ENCODE results near the gene CTDP1. TPM values are rescaled to one million over a fixed set of nuclear protein-coding genes. Genes with fewer than 3 reads are reported as not detected.
"Not testable (repeated sequence)": the region's sequence is repeated elsewhere in the genome, so short reads cannot be mapped to it uniquely, and the experiment has no call there.

The CTDP1 gene
- polyA plus RNA-seq, 1 donor: 10.7 TPM

DNA sequence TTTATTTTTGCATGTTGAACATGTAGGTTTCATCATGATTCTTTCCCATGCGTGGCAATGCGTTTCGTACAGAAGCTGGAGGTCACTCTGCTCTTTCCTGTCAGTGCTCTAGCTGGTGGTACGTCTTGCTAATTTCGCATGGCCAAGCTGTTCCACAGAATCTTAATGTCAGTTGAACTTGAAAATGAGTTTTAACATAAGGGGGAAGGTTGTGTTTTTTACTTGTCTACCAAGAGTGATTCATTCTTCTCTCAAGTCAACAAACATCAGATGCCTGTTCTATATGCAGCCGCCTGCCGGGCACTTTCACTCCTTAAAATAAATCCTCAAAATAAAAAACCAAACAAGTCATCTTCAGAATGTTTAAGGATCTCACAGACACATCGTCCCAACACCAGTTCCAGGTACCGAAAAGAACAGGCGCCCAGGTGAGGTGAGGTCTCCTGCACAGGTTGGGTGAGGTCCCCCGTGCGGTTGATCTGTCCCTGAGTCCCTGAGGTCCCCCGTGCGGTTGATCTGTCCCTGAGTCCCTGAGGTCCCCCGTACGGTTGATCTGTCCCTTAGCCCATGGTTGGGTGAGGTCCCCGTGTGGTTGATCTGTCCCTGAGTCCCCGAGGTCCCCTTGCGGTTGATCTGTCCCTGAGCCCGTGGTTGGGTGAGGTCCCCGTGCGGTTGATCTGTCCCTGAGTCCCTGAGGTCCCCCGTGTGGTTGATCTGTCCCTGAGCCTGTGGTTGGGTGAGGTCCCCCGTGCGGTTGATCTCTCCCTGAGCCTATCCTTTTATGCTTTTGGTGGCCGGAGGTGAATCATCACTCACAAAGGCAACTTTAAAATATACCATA lies 61.1 kb downstream of the CTDP1 start:
- DNase-seq: no peak

DNA sequence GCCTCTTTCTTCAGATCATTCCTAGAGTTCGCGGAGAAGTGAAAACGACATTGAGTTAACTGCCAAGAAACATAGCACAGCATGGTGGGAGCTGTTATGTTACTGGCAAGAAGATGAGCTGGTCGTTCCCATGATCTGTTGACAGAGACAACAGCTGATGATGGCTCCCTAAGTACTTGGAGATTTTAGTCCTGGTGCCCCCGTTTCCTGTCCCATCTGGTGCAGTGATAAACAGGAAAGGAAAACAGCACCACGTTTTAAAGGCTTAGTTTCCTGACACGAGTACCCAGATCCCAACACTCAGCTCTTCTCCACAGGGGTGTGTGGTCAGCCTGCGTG lies 61.7 kb downstream of the CTDP1 start:
- DNase-seq: no peak

DNA sequence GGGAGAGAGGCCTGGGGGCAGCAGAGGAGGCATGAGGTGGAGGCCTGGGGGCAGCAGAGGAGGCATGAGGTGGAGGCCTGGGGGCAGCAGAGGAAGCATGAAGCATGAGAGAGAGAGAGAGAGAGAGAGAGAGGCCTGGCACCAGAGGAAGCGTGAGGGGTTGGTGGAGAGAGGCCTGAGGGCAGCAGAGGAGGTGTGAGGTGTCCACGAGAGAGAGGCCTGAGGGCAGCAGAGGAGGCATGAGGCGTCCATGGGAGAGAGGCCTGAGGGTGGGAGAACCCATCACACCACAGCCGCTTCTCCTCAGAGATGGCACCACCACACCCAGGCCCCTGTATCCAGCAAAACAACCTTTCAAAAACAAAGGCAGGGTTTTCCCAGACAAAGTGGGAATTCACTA lies 62.5 kb downstream of the CTDP1 start:
- DNase-seq: no peak

DNA sequence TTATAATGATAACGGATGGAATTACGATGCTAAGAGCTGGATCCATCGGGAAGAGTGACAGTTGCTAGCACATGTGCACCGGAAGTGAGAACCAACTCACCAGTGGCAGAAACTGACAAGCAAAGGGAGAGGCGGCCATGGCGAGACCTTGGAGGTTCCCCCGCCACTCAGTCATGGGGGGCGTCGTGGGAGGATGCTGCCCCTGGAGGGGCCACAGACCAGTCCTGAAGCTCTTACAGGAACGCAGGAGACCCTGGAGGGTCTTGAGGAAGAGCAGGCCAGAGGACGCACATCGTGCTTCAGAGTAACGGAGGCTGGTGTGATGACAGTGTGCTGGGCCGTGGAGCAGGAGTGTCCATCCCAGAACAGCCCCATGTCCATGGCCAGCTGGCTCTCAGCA lies 65.0 kb downstream of the CTDP1 start:
- no peak for DNase-seq

DNA sequence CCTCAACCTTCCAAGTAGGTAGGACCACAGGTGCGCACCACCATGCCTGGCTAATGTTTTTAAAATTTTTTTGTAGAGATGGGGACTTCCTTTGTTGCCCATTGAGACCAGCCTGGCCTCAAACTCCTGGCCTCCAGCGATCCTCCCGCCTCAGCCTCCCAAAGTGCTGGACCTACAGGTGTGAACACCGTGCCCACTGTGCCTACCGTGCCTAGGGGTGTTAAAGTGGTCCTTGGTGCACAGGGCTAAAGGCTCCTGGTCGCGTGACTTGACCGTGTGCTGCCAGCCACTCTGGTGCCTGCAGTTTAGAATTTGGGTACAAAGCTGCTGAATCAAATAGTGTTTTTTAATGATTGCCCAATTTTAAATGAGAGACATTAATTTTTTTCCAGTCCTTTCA lies 67.1 kb downstream of the CTDP1 start:
- no peak for DNase-seq

DNA sequence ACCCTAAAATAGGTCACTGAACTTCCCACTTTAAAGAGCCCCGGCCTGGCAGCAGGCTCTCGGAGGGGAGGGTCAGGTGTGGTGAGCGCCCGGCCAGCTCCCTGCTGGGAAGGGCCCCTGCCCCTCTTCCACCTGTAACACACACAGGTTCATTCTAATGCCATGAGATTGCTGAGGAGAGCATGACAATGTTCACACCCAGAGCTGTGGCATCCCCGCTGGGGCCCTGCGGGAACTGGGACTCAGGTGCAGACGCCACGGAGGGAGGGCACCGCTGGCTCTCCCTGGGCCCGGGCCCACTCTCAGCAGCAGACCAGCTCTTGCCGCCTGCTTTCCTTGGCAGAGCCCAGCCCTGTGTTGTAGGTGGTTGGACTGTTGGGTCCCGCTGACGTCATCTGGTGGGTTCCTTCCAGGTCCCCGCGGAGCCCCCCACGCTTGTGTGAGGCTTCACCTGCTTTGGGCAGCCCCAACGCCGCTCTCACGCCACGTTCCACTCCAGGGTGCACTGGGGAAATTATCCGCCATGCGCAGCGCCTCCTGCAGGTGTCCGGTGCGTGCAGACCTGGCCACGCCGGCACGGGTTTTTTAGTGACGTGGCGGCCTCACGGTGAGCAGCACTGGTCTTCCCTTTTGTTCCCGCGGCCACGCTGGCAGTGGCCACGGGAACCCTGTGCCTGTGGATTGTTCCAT lies 67.7 kb downstream of the CTDP1 start:
- no peak for DNase-seq

DNA sequence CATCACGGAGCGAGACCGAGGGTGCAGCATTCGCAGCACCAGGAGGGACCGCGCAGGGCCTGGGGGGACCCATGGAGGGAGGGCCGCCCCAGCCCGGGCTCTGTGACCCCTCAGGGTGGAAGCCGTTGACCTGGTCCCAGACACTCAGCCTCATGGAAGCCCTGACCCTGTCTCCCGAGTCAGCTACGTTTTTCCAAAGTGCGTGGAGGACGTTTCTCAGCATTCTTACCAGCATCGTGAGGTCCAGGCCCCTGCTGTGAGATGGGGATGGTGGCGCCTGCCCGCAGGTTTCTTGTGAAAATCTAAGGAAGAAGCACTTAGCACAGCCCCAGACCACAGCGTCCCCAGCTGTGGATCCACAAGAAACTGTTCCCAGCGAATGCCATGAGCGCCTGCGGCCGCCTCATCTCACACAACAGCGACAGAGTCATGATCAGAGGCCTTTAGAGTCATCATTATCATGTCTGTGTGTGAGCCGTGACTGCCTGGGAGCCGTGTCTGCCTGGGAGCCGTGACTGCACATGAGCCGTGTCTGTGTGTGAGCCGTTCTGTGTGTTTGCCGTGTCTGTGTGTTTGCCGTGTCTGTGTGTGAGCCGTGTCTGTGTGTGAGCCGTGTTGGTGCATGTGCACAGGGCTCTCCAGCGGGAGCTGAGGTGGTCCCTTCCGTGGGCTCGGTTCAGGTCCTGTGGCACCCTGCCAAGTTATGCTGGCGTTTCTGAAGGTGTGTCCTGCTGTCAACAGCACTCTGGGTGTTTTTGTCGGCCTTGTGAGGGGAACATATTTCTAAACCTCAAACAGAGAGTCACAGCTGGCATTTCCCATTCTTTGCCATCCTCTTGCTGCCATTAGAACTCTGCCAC lies 68.9 kb downstream of the CTDP1 start:
- no peak for DNase-seq

DNA sequence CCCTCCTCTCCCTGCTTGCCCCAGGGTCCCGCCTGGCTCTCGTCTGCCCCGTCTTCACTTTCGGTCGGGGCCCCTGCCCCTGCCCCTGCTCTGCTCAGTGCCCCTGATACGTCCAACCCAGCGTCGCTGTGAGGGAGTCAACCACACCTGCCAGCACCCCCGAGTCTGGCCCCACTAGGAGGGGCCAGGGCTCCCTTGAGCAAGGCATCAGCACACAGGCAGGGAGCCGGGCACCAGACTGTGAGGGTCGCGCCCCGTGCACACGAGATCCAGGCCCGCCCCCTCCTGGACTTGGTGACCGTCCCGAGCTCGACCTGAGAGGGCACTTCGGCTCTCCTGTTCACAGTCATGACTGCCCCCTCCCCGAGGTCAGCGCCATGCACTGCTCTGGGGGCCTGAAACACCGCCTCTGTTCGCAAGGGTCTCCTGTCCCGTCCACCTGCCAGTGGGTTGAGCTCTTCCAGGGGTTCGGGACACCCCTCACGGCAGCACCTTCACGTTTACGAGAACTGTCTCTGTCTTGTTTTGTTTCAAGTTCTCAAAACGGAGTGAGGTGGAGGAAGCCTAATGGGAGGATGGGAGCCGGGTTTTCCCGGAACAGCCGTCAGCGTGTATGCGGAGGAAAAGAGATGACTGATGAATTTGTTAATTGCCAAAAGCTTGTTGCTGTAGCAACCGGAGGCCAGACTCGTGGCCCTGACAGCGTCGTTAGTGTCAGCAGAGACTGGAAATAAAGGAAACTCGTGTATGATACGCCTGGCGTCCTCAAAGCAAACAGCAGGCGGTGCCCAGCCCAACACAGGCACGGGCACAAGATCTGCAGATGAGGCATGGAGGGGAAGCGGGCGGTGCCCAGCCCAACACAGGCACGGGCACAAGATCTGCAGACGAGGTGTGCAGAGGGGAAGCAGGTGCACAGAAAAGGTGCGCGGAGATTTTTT lies 69.9 kb downstream of the CTDP1 start:
- peak; percentile 29 for DNase-seq

DNA sequence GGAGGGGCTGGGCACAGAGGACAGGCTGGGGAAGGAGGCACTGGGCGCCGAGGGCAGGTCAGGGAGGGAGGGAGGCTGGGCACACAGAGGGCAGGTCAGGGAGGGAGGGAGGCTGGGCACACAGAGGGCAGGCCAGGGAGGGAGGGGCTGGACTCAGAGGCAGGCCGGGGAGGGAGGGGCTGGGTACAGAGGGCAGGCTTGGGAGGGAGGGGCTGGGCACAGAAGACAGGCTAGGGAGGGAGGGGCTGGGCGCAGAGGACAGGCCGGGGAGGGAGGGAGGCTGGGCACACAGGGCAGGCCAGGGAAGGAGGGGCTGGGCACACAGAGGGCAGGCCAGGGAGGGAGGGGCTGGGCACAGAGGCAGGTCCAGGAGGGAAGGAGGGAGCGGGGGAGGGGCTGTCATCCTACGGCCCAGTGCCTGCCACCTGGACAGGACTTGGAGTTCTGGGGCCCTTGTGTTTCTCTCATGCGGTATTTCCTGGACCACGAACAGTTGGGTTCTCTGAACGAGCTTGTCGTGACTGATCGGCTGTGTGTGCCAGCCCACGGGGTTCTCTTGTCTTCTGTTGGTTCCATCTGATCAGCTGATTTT lies 71.5 kb downstream of the CTDP1 start:
- no peak for DNase-seq

DNA sequence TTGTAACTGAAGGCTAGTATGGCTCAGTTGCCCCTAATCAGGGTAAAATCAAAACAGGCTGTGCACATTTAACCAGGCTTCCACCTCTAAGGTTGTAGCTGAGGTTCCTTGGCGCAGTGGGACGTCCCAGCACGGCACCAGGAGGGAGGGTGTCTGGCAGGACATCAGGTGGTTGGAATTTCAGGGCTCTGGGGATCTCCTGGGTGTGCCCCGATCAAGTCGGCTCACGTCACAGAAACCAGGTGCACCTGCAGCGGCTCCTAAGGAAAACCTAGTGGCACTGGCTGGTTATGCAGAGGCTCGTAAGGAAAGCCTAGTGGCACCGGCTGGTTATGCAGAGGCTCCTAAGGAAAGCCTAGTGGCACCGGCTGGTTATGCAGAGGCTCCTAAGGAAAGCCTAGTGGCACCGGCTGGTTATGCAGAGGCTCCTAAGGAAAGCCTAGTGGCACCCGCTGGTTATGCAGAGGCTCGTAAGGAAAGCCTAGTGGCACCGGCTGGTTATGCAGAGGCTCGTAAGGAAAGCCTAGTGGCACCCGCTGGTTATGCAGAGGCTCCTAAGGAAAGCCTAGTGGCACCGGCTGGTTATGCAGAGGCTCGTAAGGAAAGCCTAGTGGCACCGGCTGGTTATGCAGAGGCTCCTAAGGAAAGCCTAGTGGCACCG lies 72.4 kb downstream of the CTDP1 start:
- DNase-seq: not testable (repeated sequence)

DNA sequence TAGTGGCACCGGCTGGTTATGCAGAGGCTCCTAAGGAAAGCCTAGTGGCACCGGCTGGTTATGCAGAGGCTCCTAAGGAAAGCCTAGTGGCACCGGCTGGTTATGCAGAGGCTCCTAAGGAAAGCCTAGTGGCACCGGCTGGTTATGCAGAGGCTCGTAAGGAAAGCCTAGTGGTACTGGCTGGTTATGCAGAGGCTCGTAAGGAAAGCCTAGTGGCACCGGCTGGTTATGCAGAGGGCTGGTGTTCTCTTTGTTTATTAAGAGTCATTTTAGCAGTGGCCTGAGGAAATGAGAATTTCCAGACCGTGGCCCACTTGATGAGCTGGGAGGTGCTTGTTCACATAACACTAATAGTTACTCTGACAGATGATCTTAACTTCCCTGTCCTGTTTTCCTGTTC lies 73.3 kb downstream of the CTDP1 start:
- not testable (repeated sequence) for DNase-seq

DNA sequence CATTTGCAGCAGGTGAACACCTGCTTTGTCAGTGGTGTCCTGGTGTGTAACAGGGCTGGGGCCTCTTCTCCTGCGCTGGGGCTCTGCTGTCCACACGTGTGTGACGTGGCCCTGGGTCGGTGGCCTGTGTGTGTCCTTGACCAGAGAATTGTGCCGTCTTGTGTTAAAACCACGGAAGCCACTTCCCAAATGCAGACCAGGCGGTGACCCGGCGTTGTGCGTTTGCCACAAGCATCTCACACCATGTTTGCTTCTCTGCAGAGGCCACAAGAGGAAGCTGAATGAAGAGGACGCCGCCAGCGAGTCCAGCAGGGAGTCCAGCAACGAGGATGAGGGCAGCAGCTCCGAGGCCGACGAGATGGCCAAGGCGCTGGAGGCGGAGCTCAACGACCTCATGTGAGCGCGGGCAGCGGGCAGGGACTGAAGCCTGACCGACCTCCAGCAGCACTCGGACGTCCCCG lies 73.8 kb downstream of the CTDP1 start:
- no peak for DNase-seq

DNA sequence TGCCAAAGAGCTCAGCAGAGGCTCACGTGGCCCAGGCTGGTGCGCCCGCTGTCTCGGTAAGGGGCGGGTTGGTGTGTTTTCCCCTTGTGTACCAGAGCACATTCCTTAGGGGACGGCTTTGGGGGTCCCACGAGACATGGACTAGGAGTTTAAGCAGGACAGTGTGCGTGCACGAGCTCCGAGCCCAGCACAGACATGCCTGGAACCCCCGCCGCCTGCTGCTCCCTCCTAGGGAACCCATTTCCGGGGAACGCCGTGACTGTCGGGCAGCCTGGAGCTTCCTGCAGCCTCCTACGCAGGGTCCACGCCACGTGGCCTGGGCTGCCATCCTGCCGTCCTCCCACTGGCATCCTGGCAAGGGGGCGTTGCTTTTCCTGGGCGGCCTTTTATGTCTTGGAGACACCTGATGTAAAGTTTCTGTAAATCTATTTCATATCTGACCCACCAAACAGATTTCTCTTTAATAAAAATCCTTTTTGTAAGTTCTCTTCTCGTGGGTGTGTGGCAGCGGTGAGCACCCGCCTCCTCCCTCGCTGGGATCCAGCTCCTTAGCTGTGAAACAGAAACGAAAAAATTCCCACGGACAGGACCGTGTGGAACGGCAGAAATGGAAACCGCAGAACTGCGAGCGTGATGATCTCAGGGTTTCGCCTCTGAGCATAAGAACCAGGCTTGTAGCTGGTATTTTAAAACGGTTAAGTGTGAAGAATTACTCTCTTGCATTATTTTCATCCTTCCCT lies 74.6 kb downstream of the CTDP1 start:
- no peak for DNase-seq

DNA sequence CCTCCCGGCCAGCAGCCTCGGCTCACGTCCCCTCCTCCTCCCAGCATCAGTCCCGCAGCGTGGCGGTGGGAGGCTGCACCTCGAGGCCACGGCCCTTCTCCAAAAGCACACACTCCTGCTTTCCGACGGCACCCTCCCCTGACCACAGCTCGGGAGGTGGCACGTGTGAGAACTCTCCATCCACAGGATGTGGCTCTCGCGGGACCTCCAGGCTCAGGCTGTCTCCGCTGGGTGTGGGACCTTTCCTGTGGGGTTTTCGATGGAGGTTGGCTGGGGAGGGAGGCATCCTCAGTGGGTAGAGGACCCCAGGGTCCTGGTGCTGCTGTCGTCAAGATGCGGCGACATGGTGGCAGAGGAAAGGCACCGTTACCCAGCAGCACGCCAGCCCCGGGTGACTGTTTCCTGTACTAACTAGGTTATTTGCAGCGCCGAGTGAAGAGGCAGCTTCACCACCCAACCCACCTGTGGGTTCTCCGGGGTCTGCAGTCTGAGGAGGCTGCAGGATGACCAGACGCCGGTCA lies 75.3 kb downstream of the CTDP1 start:
- no peak for DNase-seq

DNA sequence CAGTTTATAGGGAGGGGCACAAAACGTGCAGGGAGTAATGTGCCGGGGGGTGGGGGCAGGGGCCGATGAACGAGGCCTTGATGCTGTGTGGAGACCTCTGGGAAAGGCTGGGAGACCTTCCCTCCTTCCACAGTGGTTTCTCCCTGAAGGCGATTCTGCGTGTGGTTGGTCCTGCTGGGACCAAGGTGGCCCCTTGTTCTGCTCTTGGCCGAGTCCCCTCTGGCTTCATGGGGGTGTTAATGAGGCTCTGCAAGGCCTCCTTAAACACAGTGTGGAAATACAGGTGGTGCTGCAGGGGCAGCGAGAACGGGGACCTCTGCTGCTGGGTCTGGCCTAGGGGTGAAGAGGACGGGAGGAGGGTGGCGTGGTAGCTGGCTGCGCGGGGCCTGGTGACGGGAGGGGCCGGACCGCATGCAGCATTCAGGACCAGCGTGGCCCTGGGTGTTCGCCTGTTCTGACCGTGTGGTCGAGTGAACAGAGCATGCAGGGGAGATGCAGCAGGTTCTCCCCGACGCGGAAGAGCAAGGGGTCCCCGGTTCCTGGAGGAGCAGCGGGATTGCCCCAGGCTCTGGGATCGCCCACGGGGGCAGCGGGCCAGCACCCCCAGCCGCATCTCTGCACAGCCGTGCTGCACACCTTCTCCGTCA lies 76.0 kb downstream of the CTDP1 start:
- DNase-seq: no peak

DNA sequence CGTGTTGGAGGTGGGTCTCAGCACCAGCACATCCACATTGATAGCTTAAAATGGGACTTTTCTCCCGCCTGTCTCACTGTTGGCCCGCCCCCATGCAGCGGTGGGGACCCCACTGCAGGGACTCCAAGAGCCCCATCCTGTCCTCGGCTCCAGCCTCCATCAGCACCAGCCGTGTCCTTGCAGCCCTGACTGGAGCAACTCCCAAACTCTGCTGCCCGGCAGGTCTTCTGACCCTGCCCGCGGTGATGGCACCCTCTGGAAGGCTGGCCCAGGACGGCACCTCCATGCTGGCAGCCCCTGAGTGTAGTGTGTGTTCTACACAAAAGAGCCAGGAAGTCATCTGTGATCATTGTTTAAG lies 76.5 kb downstream of the CTDP1 start:
- DNase-seq: no peak

DNA sequence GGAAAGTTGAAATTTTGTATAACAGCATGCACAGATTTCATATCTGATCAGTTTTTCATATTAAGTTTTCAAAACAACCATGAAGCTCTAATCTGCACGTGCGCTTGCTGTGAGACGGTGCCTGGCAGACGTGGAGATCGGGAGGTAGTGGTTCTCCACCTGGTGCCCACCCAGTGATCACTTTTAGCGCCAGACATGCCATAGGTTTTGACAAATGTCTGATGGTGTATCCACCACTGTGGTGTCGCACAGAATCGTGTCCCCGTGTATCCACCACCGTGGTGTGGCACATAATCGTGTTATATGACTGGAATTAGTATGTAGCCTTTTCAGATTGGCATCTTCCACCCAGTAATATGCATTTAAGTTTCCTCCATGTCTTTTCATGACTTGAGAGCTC lies 77.2 kb downstream of the CTDP1 start:
- DNase-seq: no peak

DNA sequence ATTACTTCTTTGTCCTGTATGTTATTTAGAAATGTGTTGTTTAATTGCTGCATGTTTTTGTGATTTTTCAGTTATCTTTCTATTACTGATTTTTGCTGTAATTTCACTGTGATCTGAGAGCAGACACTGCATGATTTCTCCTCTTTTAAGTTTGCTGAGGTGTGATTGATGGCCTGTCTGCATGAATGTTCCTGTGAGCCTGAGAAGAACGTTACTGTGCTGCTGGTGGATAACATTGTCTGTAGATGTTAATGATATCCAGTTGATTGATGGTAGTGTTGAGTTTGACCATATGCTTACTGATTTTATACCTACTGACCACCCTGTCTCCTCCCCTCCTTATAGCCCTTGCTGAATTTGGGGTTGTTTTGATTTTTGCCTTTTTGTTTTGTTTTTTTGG lies 80.7 kb downstream of the CTDP1 start:
- no peak for DNase-seq

DNA sequence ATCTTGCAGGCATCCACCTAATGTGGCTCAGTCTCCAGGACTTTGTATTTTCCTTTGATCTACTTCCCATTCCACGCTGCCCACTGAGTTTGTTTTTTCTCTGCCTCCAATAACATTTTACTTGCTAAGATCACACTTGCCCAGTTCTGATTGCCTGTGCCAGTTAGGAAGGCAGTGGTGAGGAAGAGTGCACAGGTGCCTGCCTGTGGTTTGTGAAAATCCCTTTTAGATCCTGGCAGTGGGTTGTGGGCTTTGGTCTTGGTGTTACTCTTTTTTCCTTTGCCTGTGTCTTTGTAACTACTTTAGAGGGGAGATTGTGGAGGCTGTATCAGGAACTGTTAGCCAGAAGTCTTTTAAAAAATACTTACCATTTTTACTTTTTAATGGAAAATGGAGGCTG lies 81.3 kb downstream of the CTDP1 start:
- no peak for DNase-seq

All from left kidney (tissue), 2 donors.